NCI-H69 (cell line): ENCODE data around the gene CA10.
A peak's percentile ranks its signal among the peaks of the same experiment; 100 is the strongest.

Source experiments
- DNase-seq: peaks from one replicate; lab custom pipeline; 2025; lab: John Stamatoyannopoulos, UW

Gene CA10

GRCh38 chr17:51677875-51678274 is 480.6 kb downstream of the CA10 start:
- DNase-seq, result no peak

- DNase-seq, result no peak
These were observed 481.6 kb downstream of the CA10 start for GRCh38 chr17:51676691-51677487.

GRCh38 chr17:51674579-51675255 is 483.8 kb downstream of the CA10 start:
- DNase-seq, result peak; percentile 81

GRCh38 chr17:51673070-51673469 is 485.4 kb downstream of the CA10 start:
- no peak for DNase-seq

GRCh38 chr17:51672065-51672464 is 486.4 kb downstream of the CA10 start:
- peak; percentile 21 for DNase-seq

GRCh38 chr17:51670899-51671298 is 487.6 kb downstream of the CA10 start:
- DNase-seq, result no peak

- no peak for DNase-seq
These were observed 489.6 kb downstream of the CA10 start for GRCh38 chr17:51668963-51669246.

- no peak for DNase-seq
These were observed 490.2 kb downstream of the CA10 start for GRCh38 chr17:51668155-51668962.

- DNase-seq, result no peak
These were observed 490.8 kb downstream of the CA10 start for GRCh38 chr17:51667706-51668083.

GRCh38 chr17:51666971-51667705 is 491.4 kb downstream of the CA10 start:
- no peak for DNase-seq

- DNase-seq, result no peak
These were observed 496.1 kb downstream of the CA10 start for GRCh38 chr17:51662204-51663056.

GRCh38 chr17:51661403-51661802 is 497.1 kb downstream of the CA10 start:
- DNase-seq, result no peak

GRCh38 chr17:51660266-51660665 is 498.2 kb downstream of the CA10 start:
- no peak for DNase-seq

- no peak for DNase-seq
These were observed 501.3 kb downstream of the CA10 start for GRCh38 chr17:51657224-51657623.

- peak; percentile 14 for DNase-seq
These were observed 504.6 kb downstream of the CA10 start for GRCh38 chr17:51653878-51654277.

GRCh38 chr17:51652529-51652928 is 506.0 kb downstream of the CA10 start:
- DNase-seq, result no peak

GRCh38 chr17:51651513-51652298 is 506.8 kb downstream of the CA10 start:
- no peak for DNase-seq

GRCh38 chr17:51650772-51651171 is 507.7 kb downstream of the CA10 start:
- peak; percentile 31 for DNase-seq

GRCh38 chr17:51650202-51650601 is 508.3 kb downstream of the CA10 start:
- DNase-seq, result peak; percentile 59

- DNase-seq, result no peak
These were observed 510.7 kb downstream of the CA10 start for GRCh38 chr17:51647826-51648225.
